Measurements from ENCODE around the gene ZMIZ1. TPM values are rescaled to one million over a fixed set of nuclear protein-coding genes. Genes with fewer than 3 reads are reported as not detected.

ZMIZ1 gene
- total and polyA plus RNA-seq, 2 experiments from 2014 or later = 9.2 to 30.9 TPM

GRCh38 chr10:79103585-79103984 is 34.8 kb downstream of the ZMIZ1 start (continued):
- TF ChIP-seq ZNF462 (CRISPR knock-in tag; IDR thresholded peaks at IDR 0.05) = no peak
- no peak for TF ChIP-seq CTCF (conservative IDR thresholded peaks at IDR 0.05; ENCODE audit: low read depth in 2 of 2)
- TF ChIP-seq ZNF331 (CRISPR knock-in tag; IDR thresholded peaks at IDR 0.05; ENCODE audit: low read depth) = no peak
- TF ChIP-seq EZH2phosphoT487 (IDR thresholded peaks at IDR 0.05; ENCODE audit: unreplicated experiment) = no peak

- no peaks in the 10 kb centered on the region for H3F3A ChIP-seq (replicated peaks; ENCODE audit: low read depth)
- Mint-ChIP-seq H3K4me1 (peaks cover 73% of the 10 kb centered on the region), H3K4me3 (no peak overlapping the region), H3K27ac (peak overlapping the region; percentile 40; the same call in 1 of the 2 replicates), H3K9me3 (no peaks in the 10 kb centered on the region; the same call in 2 of the 3 replicates), H3K36me3 (ENCODE audit: low read depth) (no peaks in the 10 kb centered on the region), H3K27me3 (ENCODE audit: insufficient read depth, low read depth, poor library complexity) (peaks cover 12% of the 10 kb centered on the region)
- peak; percentile 25 for ATAC-seq
- H3K4me1 ChIP-seq (ENCODE audit: insufficient read depth) = peaks cover 10% of the 10 kb centered on the region
- peaks cover 12% of the 10 kb centered on the region; the same call in 1 of the 2 replicates for H4K20me1 ChIP-seq (replicated peaks; ENCODE audit: insufficient read depth)
- no peak overlapping the region for H3K4me2 ChIP-seq
- no peak overlapping the region for H3K4me3 ChIP-seq
- no peak overlapping the region for H3K27ac ChIP-seq (ENCODE audit: low read depth)
- DNase-seq (ENCODE audit: low spot score) = peak; percentile 25
- peaks cover 95% of the 10 kb centered on the region for H3K79me2 ChIP-seq (replicated peaks; ENCODE audit: insufficient read depth)
- H3K36me3 ChIP-seq (ENCODE audit: insufficient read depth) = no peaks in the 10 kb centered on the region
- H3K27me3 ChIP-seq (ENCODE audit: insufficient read depth) = no peaks in the 10 kb centered on the region
- H3K9me2 ChIP-seq (ENCODE audit: insufficient read depth) = no peaks in the 10 kb centered on the region
- no peak overlapping the region for H2AFZ ChIP-seq
- TF ChIP-seq EZH2phosphoT487 (IDR thresholded peaks at IDR 0.05; ENCODE audit: unreplicated experiment) (no peak), POLR2AphosphoS5 (IDR thresholded peaks at IDR 0.05; ENCODE audit: low read depth) (no peak), ZNF462 (CRISPR knock-in tag; IDR thresholded peaks at IDR 0.05) (no peak)
Measured at GRCh38 chr10:79105150-79105739, 36.5 kb downstream of the ZMIZ1 start.

Data from GM23338 (cell line).